CD4-positive, alpha-beta T cell (primary cell): Measurements from ENCODE around the gene CACNA2D1. TPM values are rescaled to one million over a fixed set of nuclear protein-coding genes. Genes with fewer than 3 reads are reported as not detected.

Experiments used
- ATAC-seq: fragments of 200-7000 bp; cut with Tn5 transposase; one replicate; pipeline ENCODE4 v1.10.0; 2022; ENCODE audit warnings: mild to moderate bottlenecking; ENCODE audit not compliant: poor library complexity
- CTCF ChIA-PET: fragments of 350-600 bp; sonication (Branson Sonifier 250); formaldehyde crosslinking; loops from one replicate; lab custom pipeline; 2021; ENCODE audit warnings: antibody characterized with exemption, inconsistent platforms; lab: Charles Lee
- POLR2A ChIA-PET: fragments of 350-600 bp; sonication (Branson Sonifier 250); formaldehyde crosslinking; loops from one replicate; lab custom pipeline; 2021; ENCODE audit warnings: antibody characterized with exemption, inconsistent platforms; lab: Charles Lee
- DNase-seq, 14 experiments: peaks; one replicate each; pipeline ENCODE4 v3.0.0-alpha.2; 2013 to 2020; ENCODE audit warnings: mixed read lengths in 2 of 14
- H3K27ac ChIP-seq, 2 donors: one replicate each; pipeline versions ENCODE4 v1.5.1 to v1.7.0; 2013; ENCODE audit warnings: low read length in 2 of 2, low read depth in 1 of 2, mild to moderate bottlenecking in 1 of 2
- H3K27me3 ChIP-seq, 2 experiments: 1 replicate in 1 of 2; 2 replicates in 1 of 2; pipeline versions ENCODE4 v1.6.1 to v1.7.0; 2013; ENCODE audit warnings: low read length in 2 of 2, control low read depth in 1 of 2, mild to moderate bottlenecking in 1 of 2, moderate library complexity in 1 of 2; ENCODE audit not compliant: insufficient read depth in 2 of 2, control insufficient read depth in 1 of 2
- H3K36me3 ChIP-seq: one replicate; pipeline ENCODE4 v1.6.1; 2013; ENCODE audit warnings: low read length, control low read depth; ENCODE audit not compliant: insufficient read depth
- H3K4me1 ChIP-seq: one replicate; pipeline ENCODE4 v1.6.1; 2013; ENCODE audit warnings: low read length, control low read depth; ENCODE audit not compliant: insufficient read depth
- H3K4me3 ChIP-seq: one replicate; pipeline ENCODE4 v1.5.1; 2013; ENCODE audit warnings: mild to moderate bottlenecking, low read length, moderate library complexity
- H3K9me3 ChIP-seq, 2 experiments: 1 replicate in 1 of 2; 2 replicates in 1 of 2; pipeline versions ENCODE4 v1.6.1 to v1.7.0; 2013; ENCODE audit warnings: low read length in 2 of 2, mild to moderate bottlenecking in 2 of 2, control low read depth in 1 of 2, moderate library complexity in 1 of 2; ENCODE audit not compliant: control insufficient read depth in 1 of 2, insufficient read depth in 1 of 2
- H3K27ac Mint-ChIP-seq: one replicate; pipeline ENCODE4 v1.8.0; 2020; ENCODE audit warnings: mixed read lengths
- H3K27me3 Mint-ChIP-seq: one replicate; pipeline ENCODE4 v1.8.0; 2021; ENCODE audit warnings: mixed read lengths
- H3K36me3 Mint-ChIP-seq: one replicate; pipeline ENCODE4 v1.8.0; 2021; ENCODE audit warnings: low read depth, mixed read lengths
- H3K4me1 Mint-ChIP-seq: one replicate; pipeline ENCODE4 v1.8.0; 2021; ENCODE audit warnings: low read depth, mixed read lengths
- H3K4me3 Mint-ChIP-seq: one replicate; pipeline ENCODE4 v1.8.0; 2020; ENCODE audit warnings: mild to moderate bottlenecking, mixed read lengths
- H3K9me3 Mint-ChIP-seq: one replicate; pipeline ENCODE4 v1.8.0; 2020; ENCODE audit warnings: mixed read lengths
- CTCF ChIP-seq: fragments of 200-600 bp; IDR thresholded peaks from one replicate; pipeline ENCODE4 v1.8.0; 2022; ENCODE audit warnings: antibody characterized with exemption, mild to moderate bottlenecking
- intact Hi-C, 2 experiments: fragments of 100-400 bp; cut with DNase I in 1 of 2; cut with micrococcal nuclease in 1 of 2; formaldehyde crosslinking; loops; one replicate each; pipeline versions ENCODE4 v1.15.1 to v1.9.0; 2023 to 2025; cut with DNase I, micrococcal nuclease
- total RNA-seq, 174 experiments: library from RNA in 2 of 174; stranded (reverse) in 2 of 174; gene quantifications; one replicate each; pipeline ENCODE4 v1.2.3 and lab custom pipeline; 2021 to 2026

Gene CACNA2D1
- total RNA-seq, 2 experiments from 2014 or later: not detected

DNA sequence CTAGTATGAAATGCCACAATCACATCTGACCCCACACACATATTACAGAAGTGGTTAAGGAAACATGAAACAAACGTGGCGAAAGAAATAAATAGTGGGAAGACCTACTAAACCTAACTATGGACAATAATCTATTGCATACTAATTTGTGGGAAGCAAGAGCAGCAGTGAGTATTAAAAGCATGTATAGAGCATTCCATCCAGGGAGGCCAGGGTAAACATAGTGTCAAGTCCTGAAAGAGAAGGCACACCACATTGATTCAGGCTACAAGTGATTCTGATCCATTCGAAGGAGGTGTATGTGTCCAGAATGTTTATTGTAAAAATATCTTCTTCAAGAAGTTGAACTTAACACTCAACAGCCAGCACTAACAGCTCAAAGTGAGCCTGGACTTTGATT is 29.2 kb downstream of the CACNA2D1 start:
- Histone ChIP-seq H3K4me1 (no peaks in the 10 kb centered on the region), H3K27ac (no peak overlapping the region), H3K9me3 (peaks cover 0 to 4% of the 10 kb centered on the region in 2 experiments), H3K4me3 (no peak overlapping the region), H3K27me3 (no peaks in the 10 kb centered on the region), H3K36me3 (no peaks in the 10 kb centered on the region)
- Mint-ChIP-seq H3K4me3 (no peak overlapping the region), H3K27me3 (no peaks in the 10 kb centered on the region), H3K27ac (no peak overlapping the region), H3K9me3 (peaks cover 2% of the 10 kb centered on the region), H3K36me3 (no peaks in the 10 kb centered on the region), H3K4me1 (no peaks in the 10 kb centered on the region)
- CTCF ChIA-PET: no interaction called here
- POLR2A ChIA-PET: no interaction called here
- DNase-seq (no peak), ATAC-seq (no peak)
- no peak for TF ChIP-seq CTCF
- intact Hi-C loops: no loop called here

DNA sequence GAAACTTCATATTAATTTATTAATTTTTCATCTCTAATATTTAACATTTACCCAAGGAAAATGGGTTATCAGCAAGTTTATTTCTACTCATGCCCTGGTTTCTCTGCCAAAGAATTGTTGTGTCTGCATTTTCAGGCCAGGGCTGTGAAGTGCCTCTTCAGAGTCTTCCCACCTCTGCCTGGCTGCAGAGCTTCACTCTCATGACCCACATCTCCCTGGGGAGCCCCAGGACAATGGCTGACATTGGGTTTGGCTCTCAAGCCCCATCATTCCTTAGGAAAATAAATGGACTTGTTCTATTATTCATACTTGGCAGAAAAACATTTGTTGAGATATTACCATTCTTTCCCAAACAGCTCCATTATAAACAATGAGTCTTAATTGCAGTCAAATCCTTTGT is 30.3 kb downstream of the CACNA2D1 start:
- Histone ChIP-seq H3K27me3 (no peaks in the 10 kb centered on the region), H3K27ac (no peak overlapping the region), H3K9me3 (no peaks in the 10 kb centered on the region), H3K4me3 (no peak overlapping the region), H3K36me3 (no peaks in the 10 kb centered on the region), H3K4me1 (no peaks in the 10 kb centered on the region)
- Mint-ChIP-seq H3K36me3 (no peaks in the 10 kb centered on the region), H3K4me1 (no peaks in the 10 kb centered on the region), H3K9me3 (no peaks in the 10 kb centered on the region), H3K27me3 (no peaks in the 10 kb centered on the region), H3K27ac (no peak overlapping the region), H3K4me3 (no peak overlapping the region)
- ATAC-seq: no peak
- ChIA-PET POLR2A (no interaction called here), CTCF (no interaction called here)
- DNase-seq: no peak
- no peak for TF ChIP-seq CTCF
- intact Hi-C loops: no loop called here

DNA sequence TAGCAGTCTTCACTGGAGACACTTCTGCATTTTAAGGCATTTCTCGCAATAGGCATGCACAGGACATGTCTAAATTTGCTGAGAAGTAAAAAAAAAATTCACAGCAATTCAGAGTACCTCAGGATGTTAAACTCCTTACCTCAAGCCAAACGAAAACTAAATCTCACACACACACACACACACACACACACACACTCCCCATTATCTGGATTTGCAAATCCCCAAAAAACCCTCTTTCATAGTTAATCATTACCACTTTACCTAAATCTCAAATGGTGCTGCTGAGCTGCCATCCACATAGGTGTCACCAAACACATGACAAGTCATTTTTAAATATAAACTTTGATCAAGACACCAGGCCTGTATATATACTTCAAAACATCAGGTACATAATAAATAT is 31.8 kb downstream of the CACNA2D1 start:
- DNase-seq: no peak
- H3K27me3 Mint-ChIP-seq: no peaks in the 10 kb centered on the region
- H3K4me1 Mint-ChIP-seq: no peaks in the 10 kb centered on the region
- no peaks in the 10 kb centered on the region for H3K27me3 ChIP-seq
- H3K4me3 Mint-ChIP-seq: no peak overlapping the region
- ATAC-seq: no peak
- ChIA-PET CTCF (no interaction called here), POLR2A (no interaction called here)
- TF ChIP-seq CTCF: no peak
- no peaks in the 10 kb centered on the region for H3K36me3 ChIP-seq
- no peak overlapping the region for H3K27ac ChIP-seq
- H3K9me3 ChIP-seq: no peaks in the 10 kb centered on the region
- no peaks in the 10 kb centered on the region for H3K36me3 Mint-ChIP-seq
- no peak overlapping the region for H3K4me3 ChIP-seq
- H3K4me1 ChIP-seq: no peaks in the 10 kb centered on the region
- H3K9me3 Mint-ChIP-seq: no peaks in the 10 kb centered on the region
- intact Hi-C loops: no loop called here
- no peak overlapping the region for H3K27ac Mint-ChIP-seq
